GM06990 (cell line): ENCODE measurements around the gene STXBP2.

ENCODE experiments used
- DNase-seq: peaks from one replicate; pipeline ENCODE4 v3.0.0-alpha.2; 2011; ENCODE audit not compliant: insufficient read length; ENCODE audit errors: extremely low read depth
- H3K27me3 ChIP-seq: replicated peaks from 2 replicates; pipeline ENCODE4 v1.6.0; 2011; ENCODE audit warnings: low read length; ENCODE audit not compliant: control insufficient read depth, insufficient read depth
- H3K36me3 ChIP-seq: 2 replicates; pipeline ENCODE4 v1.5.1; 2011; ENCODE audit warnings: low read length; ENCODE audit not compliant: control insufficient read depth, insufficient read depth
- H3K4me3 ChIP-seq: replicated peaks from 2 replicates; pipeline ENCODE4 v1.5.1; 2011; ENCODE audit warnings: low read depth, mild to moderate bottlenecking, control low read depth, low read length
- CTCF ChIP-seq: IDR thresholded peaks from 2 replicates; pipeline ENCODE4 v1.5.1; 2011; ENCODE audit warnings: low read length, control low read depth, mild to moderate bottlenecking, inconsistent platforms; ENCODE audit not compliant: insufficient read depth, poor library complexity, severe bottlenecking

Gene STXBP2

GRCh38 chr19:7617735-7618134, 19.2 kb upstream of the STXBP2 start:
- Histone ChIP-seq H3K27me3 (no peaks in the 10 kb centered on the region), H3K36me3 (peaks cover 23% of the 10 kb centered on the region), H3K4me3 (no peak overlapping the region)
- TF ChIP-seq CTCF, result no peak
- no peak for DNase-seq

- DNase-seq, result no peak
- no peak overlapping the region for H3K4me3 ChIP-seq
- no peaks in the 10 kb centered on the region for H3K27me3 ChIP-seq
- peaks cover 28% of the 10 kb centered on the region for H3K36me3 ChIP-seq
- no peak for TF ChIP-seq CTCF
Observed at GRCh38 chr19:7618348-7618747, 18.6 kb upstream of the STXBP2 start.

- Histone ChIP-seq H3K4me3 (no peak overlapping the region), H3K27me3 (no peaks in the 10 kb centered on the region), H3K36me3 (peaks cover 30% of the 10 kb centered on the region)
- no peak for DNase-seq
- TF ChIP-seq CTCF, result no peak
Observed at GRCh38 chr19:7618771-7619510, 18.0 kb upstream of the STXBP2 start.

- no peaks in the 10 kb centered on the region for H3K27me3 ChIP-seq
- DNase-seq, result no peak
- H3K36me3 ChIP-seq, result peaks cover 31% of the 10 kb centered on the region
- no peak for TF ChIP-seq CTCF
- no peak overlapping the region for H3K4me3 ChIP-seq
Observed at GRCh38 chr19:7619671-7620441, 17.1 kb upstream of the STXBP2 start.

GRCh38 chr19:7620442-7621412, 16.2 kb upstream of the STXBP2 start:
- Histone ChIP-seq H3K27me3 (no peaks in the 10 kb centered on the region), H3K36me3 (peaks cover 37% of the 10 kb centered on the region), H3K4me3 (no peak overlapping the region)
- TF ChIP-seq CTCF, result no peak
- no peak for DNase-seq
